H9 (cell line): ENCODE data around the gene TMEM219. TPM values are rescaled to one million over a fixed set of nuclear protein-coding genes. Genes with fewer than 3 reads are reported as not detected.

ENCODE experiments used
- DNase-seq: peaks from one replicate; pipeline ENCODE4 v3.0.0-alpha.2; 2017
- H2AFZ ChIP-seq: one replicate; pipeline ENCODE4 v1.6.1; 2013; ENCODE audit warnings: mild to moderate bottlenecking, low read length, control low read depth, moderate library complexity
- H2AK5ac ChIP-seq: 2 replicates; pipeline ENCODE4 v1.6.1; 2013; ENCODE audit warnings: low read length, control low read depth, mixed read lengths; ENCODE audit not compliant: insufficient read length
- H2BK120ac ChIP-seq: one replicate; pipeline ENCODE4 v1.6.1; 2013; ENCODE audit warnings: low read depth, mild to moderate bottlenecking, low read length, control low read depth, inconsistent platforms; ENCODE audit not compliant: poor library complexity, severe bottlenecking
- H2BK12ac ChIP-seq: 2 replicates; pipeline ENCODE4 v1.6.1; 2013; ENCODE audit warnings: low read length, control low read depth, mixed read lengths, low read depth; ENCODE audit not compliant: insufficient read length
- H2BK15ac ChIP-seq: 2 replicates; pipeline ENCODE4 v1.6.1; 2013; ENCODE audit warnings: low read depth, low read length, control low read depth
- H2BK20ac ChIP-seq: one replicate; pipeline ENCODE4 v1.6.1; 2013; ENCODE audit warnings: low read depth, mild to moderate bottlenecking, low read length, control low read depth, inconsistent platforms; ENCODE audit not compliant: poor library complexity, severe bottlenecking
- H2BK5ac ChIP-seq: 2 replicates; pipeline ENCODE4 v1.6.1; 2013; ENCODE audit warnings: low read length, control low read depth, mixed read lengths; ENCODE audit not compliant: insufficient read length
- H3K14ac ChIP-seq: 2 replicates; pipeline ENCODE4 v1.6.1; 2013; ENCODE audit warnings: low read length, control low read depth; ENCODE audit not compliant: insufficient read depth
- H3K18ac ChIP-seq: 2 replicates; pipeline ENCODE4 v1.6.1; 2013; ENCODE audit warnings: low read depth, mild to moderate bottlenecking, mixed read lengths, low read length, control low read depth; ENCODE audit not compliant: insufficient read length
- H3K23ac ChIP-seq: 2 replicates; pipeline ENCODE4 v1.6.1; 2013; ENCODE audit warnings: low read length, control low read depth, mixed read lengths, low read depth; ENCODE audit not compliant: insufficient read length
- H3K23me2 ChIP-seq: 2 replicates; pipeline ENCODE4 v1.6.1; 2013; ENCODE audit warnings: low read depth, mild to moderate bottlenecking, mixed read lengths, low read length, control low read depth; ENCODE audit not compliant: insufficient read length, poor library complexity, severe bottlenecking
- H3K27ac ChIP-seq: 2 replicates; pipeline ENCODE4 v1.5.1; 2013; ENCODE audit warnings: low read length, control low read depth, mixed read lengths, low read depth; ENCODE audit not compliant: insufficient read length
- H3K27me3 ChIP-seq: 2 replicates; pipeline ENCODE4 v1.6.1; 2013; ENCODE audit warnings: low read length, control low read depth, inconsistent platforms; ENCODE audit not compliant: insufficient read depth
- H3K4ac ChIP-seq: 2 replicates; pipeline ENCODE4 v1.6.1; 2013; ENCODE audit warnings: low read depth, mild to moderate bottlenecking, control low read depth, inconsistent platforms, low read length, moderate library complexity
- H3K4me1 ChIP-seq: 2 replicates; pipeline ENCODE4 v1.6.1; 2013; ENCODE audit warnings: low read length, control low read depth, inconsistent platforms; ENCODE audit not compliant: insufficient read depth
- H3K4me2 ChIP-seq: 2 replicates; pipeline ENCODE4 v1.6.1; 2013; ENCODE audit warnings: low read length, control low read depth, mixed read lengths; ENCODE audit not compliant: insufficient read length, insufficient read depth
- H3K56ac ChIP-seq: 2 replicates; pipeline ENCODE4 v1.6.1; 2013; ENCODE audit warnings: low read depth, mild to moderate bottlenecking, mixed read lengths, low read length, control low read depth; ENCODE audit not compliant: insufficient read length
- H3K79me1 ChIP-seq: 2 replicates; pipeline ENCODE4 v1.6.1; 2013; ENCODE audit warnings: low read depth, mild to moderate bottlenecking, moderate library complexity, low read length, control low read depth, inconsistent platforms; ENCODE audit not compliant: insufficient read depth, poor library complexity, severe bottlenecking
- H3K79me2 ChIP-seq: 2 replicates; pipeline ENCODE4 v1.6.1; 2013; ENCODE audit warnings: low read length, control low read depth, inconsistent platforms; ENCODE audit not compliant: insufficient read depth
- H3K9ac ChIP-seq: 2 replicates; pipeline ENCODE4 v1.6.1; 2013; ENCODE audit warnings: low read length, control low read depth, mixed read lengths; ENCODE audit not compliant: insufficient read length; ENCODE audit errors: extremely low read depth
- H3K9me3 ChIP-seq: one replicate; pipeline ENCODE4 v1.6.1; 2013; ENCODE audit warnings: low read depth, low read length, inconsistent platforms; ENCODE audit not compliant: control insufficient read depth
- H3T11ph ChIP-seq: one replicate; pipeline ENCODE4 v1.6.1; 2013; ENCODE audit warnings: mild to moderate bottlenecking, low read length, control low read depth, inconsistent platforms
- H4K20me1 ChIP-seq: one replicate; pipeline ENCODE4 v1.6.1; 2013; ENCODE audit not compliant: control insufficient read depth, insufficient read length, insufficient read depth
- H4K5ac ChIP-seq: 2 replicates; pipeline ENCODE4 v1.6.1; 2013; ENCODE audit warnings: low read depth, mild to moderate bottlenecking, mixed read lengths, low read length, control low read depth; ENCODE audit not compliant: insufficient read length
- H4K8ac ChIP-seq: replicated peaks from 2 replicates; pipeline ENCODE4 v1.6.1; 2013; ENCODE audit warnings: low read length, control low read depth, mixed read lengths, low read depth; ENCODE audit not compliant: insufficient read length
- H4K91ac ChIP-seq: 2 replicates; pipeline ENCODE4 v1.6.1; 2013; ENCODE audit warnings: low read depth, mild to moderate bottlenecking, moderate library complexity, mixed read lengths, low read length, control low read depth; ENCODE audit not compliant: insufficient read length
- H3K27ac Mint-ChIP-seq, 3 experiments: 2 replicates in 2 of 3; 3 replicates in 1 of 3; pipeline ENCODE4 v1.8.0; 2020 to 2021; ENCODE audit warnings: mixed read lengths in 3 of 3, mild to moderate bottlenecking in 1 of 3, moderate library complexity in 1 of 3
- H3K27me3 Mint-ChIP-seq: 2 replicates; pipeline ENCODE4 v1.8.0; 2021; ENCODE audit warnings: low read depth, mild to moderate bottlenecking, moderate library complexity, mixed read lengths
- H3K36me3 Mint-ChIP-seq, 3 experiments: 2 replicates in 2 of 3; 3 replicates in 1 of 3; pipeline ENCODE4 v1.8.0; 2020 to 2021; ENCODE audit warnings: low read depth in 3 of 3, mixed read lengths in 3 of 3; ENCODE audit not compliant: insufficient read depth in 1 of 3
- H3K4me1 Mint-ChIP-seq, 2 experiments: 2 replicates each; pipeline ENCODE4 v1.8.0; 2020; ENCODE audit warnings: mixed read lengths in 2 of 2
- H3K4me3 Mint-ChIP-seq, 2 experiments: 2 replicates in 1 of 2; 3 replicates in 1 of 2; pipeline ENCODE4 v1.8.0; 2020 to 2021; ENCODE audit warnings: mild to moderate bottlenecking in 2 of 2, mixed read lengths in 2 of 2, moderate library complexity in 1 of 2
- H3K9me3 Mint-ChIP-seq, 2 experiments: 2 replicates in 1 of 2; 3 replicates in 1 of 2; pipeline ENCODE4 v1.8.0; 2020; ENCODE audit warnings: mild to moderate bottlenecking in 2 of 2, mixed read lengths in 2 of 2, moderate library complexity in 1 of 2
- CTCF ChIP-seq: fragments of 200-600 bp; sonication (generic); conservative IDR thresholded peaks from 3 replicates; pipeline ENCODE4 v1.8.0; 2021; ENCODE audit warnings: antibody characterized with exemption, mild to moderate bottlenecking
- WGBS: extraction: QIAGEN DNeasy Blood & Tissue Kit; methylation state at CpG from one replicate; pipeline ENCODE4 v1.1.7; 2013; ENCODE audit warnings: missing lambda C conversion rate, low lambda C conversion rate, mixed read lengths; ENCODE audit not compliant: insufficient read length; ENCODE audit errors: extremely low coverage; 5-methylcytosine and 5-hydroxymethylcytosine counted together
- total RNA-seq: library from RNA; stranded (reverse); gene quantifications from 2 replicates; pipeline ENCODE4 v1.2.1, GENCODE V29; 2021

The TMEM219 gene
- total RNA-seq, 1 experiment from 2014 or later = 89.1 TPM

- Histone ChIP-seq H3T11ph (no peak overlapping the region), H3K23ac (no peak overlapping the region), H2AFZ (no peak overlapping the region), H3K9ac (no peak overlapping the region), H3K4me2 (no peak overlapping the region), H3K79me1 (no peaks in the 10 kb centered on the region), H3K79me2 (no peaks in the 10 kb centered on the region), H3K14ac (no peak overlapping the region; the same call in 1 of the 2 replicates), H3K9me3 (no peaks in the 10 kb centered on the region), H2BK5ac (no peak overlapping the region), H4K91ac (no peak overlapping the region), H2AK5ac (no peak overlapping the region), H2BK15ac (no peak overlapping the region), H2BK12ac (no peak overlapping the region), H2BK120ac (no peak overlapping the region), H3K4me1 (0 out of 2 replicates have a peak, but pooled peaks cover 2% of the 10 kb centered on the region), H3K27me3 (no peaks in the 10 kb centered on the region), H4K8ac (no peak overlapping the region), H4K20me1 (no peaks in the 10 kb centered on the region), H3K56ac (no peak overlapping the region), H3K27ac (no peak overlapping the region), H3K23me2 (peaks cover 5% of the 10 kb centered on the region), H2BK20ac (no peak overlapping the region), H4K5ac (no peak overlapping the region), H3K18ac (no peak overlapping the region), H3K4ac (no peak overlapping the region)
- no peak overlapping the region for H3K4me3 Mint-ChIP-seq
- peaks cover 0 to 19% of the 10 kb centered on the region in 2 experiments; a peak in 2 of 4 replicates for H3K4me1 Mint-ChIP-seq
- no peak for TF ChIP-seq CTCF
- H3K27me3 Mint-ChIP-seq = no peaks in the 10 kb centered on the region
- H3K27ac Mint-ChIP-seq = peak overlapping the region in 2 of 3 experiments; percentile 46 to 67; a peak in 3 of 7 replicates
- peaks cover 26 to 48% (median 32%) of the 10 kb centered on the region in 3 experiments for H3K36me3 Mint-ChIP-seq
- no peaks in the 10 kb centered on the region; a peak in 1 of 5 replicates for H3K9me3 Mint-ChIP-seq
- DNase-seq = no peak
- WGBS = no CpG with 5 or more reads among the region's 19 CpGs
These were observed 40.9 kb downstream of the TMEM219 start for GRCh38 chr16:30002614-30003346.
